ENCODE data around the gene OR4D11. TPM values are rescaled to one million over a fixed set of nuclear protein-coding genes. Genes with fewer than 3 reads are reported as not detected.
"Not testable (repeated sequence)": the region's sequence is repeated elsewhere in the genome, so short reads cannot be mapped to it uniquely, and the experiment has no call there.

Gene OR4D11
- total and polyA plus RNA-seq, 10 of the 15 experiments (the other 5 are each of a cell fraction or from before 2014, with no cell fraction given): not detected

DNA sequence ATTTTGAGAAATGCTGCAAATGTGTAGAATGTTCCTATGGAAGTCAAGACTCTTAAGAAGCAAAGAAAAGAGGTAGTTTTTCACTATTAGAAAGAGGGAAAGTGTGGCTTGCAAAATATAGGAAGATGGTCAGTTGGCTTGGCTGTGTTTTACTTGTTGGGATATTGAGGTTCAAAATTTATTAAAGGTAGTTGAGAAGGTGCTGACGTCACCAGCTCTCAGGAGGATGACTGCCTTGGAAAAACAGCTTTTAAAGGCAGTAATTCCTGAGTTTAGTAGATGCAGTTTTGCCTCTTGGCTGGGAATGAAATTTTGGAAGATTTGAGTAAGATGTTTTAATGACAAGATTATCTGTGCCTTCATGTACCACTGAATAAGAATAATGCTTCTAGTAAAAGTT, 8.3 kb downstream of the OR4D11 start:
- Histone ChIP-seq H3K4me1 (ENCODE audit: control insufficient read depth, insufficient read depth, low read length) (no peaks in the 10 kb centered on the region), H3K9ac (ENCODE audit: control insufficient read depth, insufficient read depth, low read length) (no peak overlapping the region), H3K4me2 (ENCODE audit: control insufficient read depth, insufficient read depth) (no peak overlapping the region), H3K79me2 (ENCODE audit: control insufficient read depth, insufficient read depth, low read length) (no peaks in the 10 kb centered on the region), H4K20me1 (ENCODE audit: control insufficient read depth, insufficient read depth) (no peaks in the 10 kb centered on the region), H3K27me3 (replicated peaks in 1 of 2; ENCODE audit: control insufficient read depth in 2 of 2, insufficient read depth in 2 of 2, low read length in 1 of 2) (no peaks in the 10 kb centered on the region), H3K27ac (ENCODE audit: control insufficient read depth, insufficient read depth) (no peak overlapping the region), H3K4me3 (no peak overlapping the region), H3K36me3 (ENCODE audit: control insufficient read depth in 2 of 2, insufficient read depth in 2 of 2, low read length in 1 of 2) (no peaks in the 10 kb centered on the region), H2AFZ (ENCODE audit: control insufficient read depth, low read depth, low read length) (no peak overlapping the region), H3K9me3 (replicated peaks; ENCODE audit: control insufficient read depth, insufficient read depth, low read length) (no peaks in the 10 kb centered on the region)
- DNase-seq (ENCODE audit: low read depth, low spot score) (no peak), ATAC-seq (no peak), FAIRE-seq (no peak)
- POLR2A ChIA-PET: interaction anchor here (0.7 kb wide), 1 partner anchor 18 kb away, joined by 5 read pairs; no protein-coding TSS in a partner anchor
- in situ Hi-C loops (cut with MboI) (no loop called here), intact Hi-C loops (cut with micrococcal nuclease; ENCODE audit: unreplicated experiment) (no loop called here)
- 0% methylated on average over 1 of the region's 1 CpG for WGBS (ENCODE audit: insufficient coverage, insufficient replicate concordance, low lambda C conversion rate, missing lambda C conversion rate)
- SMC1A ChIA-PET (ENCODE audit: uncharacterized antibody, unreplicated experiment): no interaction called here
- TF ChIP-seq EZH2 (IDR thresholded peaks at IDR 0.05; ENCODE audit: borderline replicate concordance, control insufficient read depth, low read depth, low read length) (no peak), ETV6 (conservative IDR thresholded peaks at IDR 0.05 in 1 of 2, IDR thresholded peaks at IDR 0.05 in 1 of 2; ENCODE audit: borderline replicate concordance in 1 of 2, low read depth in 1 of 2) (no peak), STAT1 (conservative IDR thresholded peaks at IDR 0.05) (no peak), MYC (IDR thresholded peaks at IDR 0.05; ENCODE audit: insufficient read depth, insufficient read length, insufficient replicate concordance, low read length, severe bottlenecking) (no peak), YY1 (IDR thresholded peaks at IDR 0.05; ENCODE audit: low read depth, low read length) (no peak)
- RAD21 ChIA-PET (ENCODE audit: unreplicated experiment): no interaction called here
- CTCF ChIA-PET: no interaction called here
- no TSS peak for BruUV-seq (replicated peaks)

GRCh38 chr11:59520139-59520538, 16.8 kb downstream of the OR4D11 start:
- POLR2A ChIA-PET; intact Hi-C loops (cut with micrococcal nuclease; ENCODE audit: unreplicated experiment); H3K36me3 ChIP-seq (ENCODE audit: control insufficient read depth in 2 of 2, insufficient read depth in 2 of 2, low read length in 1 of 2); H4K20me1 ChIP-seq (ENCODE audit: control insufficient read depth, insufficient read depth); FAIRE-seq; H3K27me3 ChIP-seq (replicated peaks in 1 of 2; ENCODE audit: control insufficient read depth in 2 of 2, insufficient read depth in 2 of 2, low read length in 1 of 2); ATAC-seq; H3K79me2 ChIP-seq (ENCODE audit: control insufficient read depth, insufficient read depth, low read length); H3K9me3 ChIP-seq (replicated peaks; ENCODE audit: control insufficient read depth, insufficient read depth, low read length); H3K9ac ChIP-seq (ENCODE audit: control insufficient read depth, insufficient read depth, low read length); DNase-seq (ENCODE audit: low read depth, low spot score); H3K4me2 ChIP-seq (ENCODE audit: control insufficient read depth, insufficient read depth); H3K4me1 ChIP-seq (ENCODE audit: control insufficient read depth, insufficient read depth, low read length); H3K27ac ChIP-seq (ENCODE audit: control insufficient read depth, insufficient read depth); H3K4me3 ChIP-seq; SMC1A ChIA-PET (ENCODE audit: uncharacterized antibody, unreplicated experiment); BruUV-seq (replicated peaks); H2AFZ ChIP-seq (ENCODE audit: control insufficient read depth, low read depth, low read length); RAD21 ChIA-PET (ENCODE audit: unreplicated experiment); in situ Hi-C loops (cut with MboI): not testable (repeated sequence)
- WGBS (ENCODE audit: insufficient coverage, insufficient replicate concordance, low lambda C conversion rate, missing lambda C conversion rate): 23% methylated on average over 2 of the region's 2 CpGs
- CTCF ChIA-PET: interaction anchor here (0.6 kb wide), 1 partner anchor 149 kb away, joined by 3 read pairs; the partner anchor contains the start of gene PATL1
